ENCODE data around the gene EDA2R.

EDA2R gene

DNA sequence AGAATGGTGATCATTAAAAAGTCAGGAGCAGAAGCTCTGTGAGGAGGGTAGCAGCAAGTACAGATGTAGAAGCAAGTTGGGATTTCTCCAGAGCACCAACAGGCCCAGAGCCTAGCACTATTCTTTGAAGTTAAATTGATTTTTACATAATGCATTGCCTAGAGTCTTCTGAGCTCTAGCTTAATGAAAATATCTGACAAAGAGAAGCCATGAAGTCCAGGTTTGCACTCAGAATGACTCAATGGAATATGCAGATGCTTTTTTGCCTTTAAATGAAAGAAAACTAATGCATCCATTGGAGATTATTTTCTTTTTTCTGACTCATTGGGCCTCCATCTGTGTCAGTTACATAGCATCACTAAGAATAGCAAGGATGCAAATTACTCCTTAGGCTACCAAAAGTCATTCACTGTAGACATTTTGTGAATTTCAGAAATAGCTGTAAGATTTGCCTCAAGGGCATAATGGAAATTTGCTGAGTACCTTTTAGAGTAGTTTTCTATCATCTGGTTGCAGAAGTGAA, 91.0 kb downstream of the EDA2R start:
- DNase-seq (ENCODE audit: low read depth in 2 of 2, low spot score in 1 of 2): no peak

Measured in stimulated activated CD8-positive, alpha-beta memory T cell treated with anti-CD3 and anti-CD28 coated beads, Interleukin-4, amount 100 ng/mL, for 4 hours (primary cell).